Heart left ventricle (tissue), 13 donors: Measurements from ENCODE around the gene SNRPB2.

Experiments
- POLR2A ChIP-seq, 2 donors: fragments of 450-650 bp; IDR thresholded peaks; one replicate each; pipeline ENCODE4 v1.6.1; 2017; ENCODE audit warnings: antibody characterized with exemption in 2 of 2, mild to moderate bottlenecking in 2 of 2, moderate library complexity in 2 of 2
- TF ChIP-seq, protein P1 (sequence below), 12 donors: fragments of 200-600 bp; sonication (generic) in 4 of 12; IDR thresholded peaks; one replicate each; pipeline versions ENCODE4 v1.5.0 to v1.8.0; 2018 to 2022; ENCODE audit warnings: antibody characterized with exemption in 12 of 12, mild to moderate bottlenecking in 5 of 12
- donor health status: ischemic (EF 13 %, LVEDD 7.1; RV severe dilation, severe dysfunction).
- donor health status: DM: no; HTN: yes; CAD: no.
- donor health status: DM: no; HTN: no; CAD: no.
- donor health status: ischemic (EF 25% LVEDD 6.9; RV normal size, moderate dysfunction).
- donor health status: ischemic (EF 25% LVEDD 5.7; RV mildly dilated, moderate dysfunction).
- donor health status: ischemic (EF 35%, LVEDD 5.7; RV mildly dilated, moderate dysfunction).
- donor health status: nonischemic (EF 11% LVEDD 7.7; RV severe dilation, severe dysfunction).
- donor health status: DM: yes; HTN: yes; CAD: no.
- donor health status: PGD.
- donor health status: ischemic (EF 29% LVEDD 5.4; RV normal size, mild dysfunction).
- donor health status: nonischemic (EF 23%, LVEDD 6.1; RV moderate dilation, normal function).

DNA sequence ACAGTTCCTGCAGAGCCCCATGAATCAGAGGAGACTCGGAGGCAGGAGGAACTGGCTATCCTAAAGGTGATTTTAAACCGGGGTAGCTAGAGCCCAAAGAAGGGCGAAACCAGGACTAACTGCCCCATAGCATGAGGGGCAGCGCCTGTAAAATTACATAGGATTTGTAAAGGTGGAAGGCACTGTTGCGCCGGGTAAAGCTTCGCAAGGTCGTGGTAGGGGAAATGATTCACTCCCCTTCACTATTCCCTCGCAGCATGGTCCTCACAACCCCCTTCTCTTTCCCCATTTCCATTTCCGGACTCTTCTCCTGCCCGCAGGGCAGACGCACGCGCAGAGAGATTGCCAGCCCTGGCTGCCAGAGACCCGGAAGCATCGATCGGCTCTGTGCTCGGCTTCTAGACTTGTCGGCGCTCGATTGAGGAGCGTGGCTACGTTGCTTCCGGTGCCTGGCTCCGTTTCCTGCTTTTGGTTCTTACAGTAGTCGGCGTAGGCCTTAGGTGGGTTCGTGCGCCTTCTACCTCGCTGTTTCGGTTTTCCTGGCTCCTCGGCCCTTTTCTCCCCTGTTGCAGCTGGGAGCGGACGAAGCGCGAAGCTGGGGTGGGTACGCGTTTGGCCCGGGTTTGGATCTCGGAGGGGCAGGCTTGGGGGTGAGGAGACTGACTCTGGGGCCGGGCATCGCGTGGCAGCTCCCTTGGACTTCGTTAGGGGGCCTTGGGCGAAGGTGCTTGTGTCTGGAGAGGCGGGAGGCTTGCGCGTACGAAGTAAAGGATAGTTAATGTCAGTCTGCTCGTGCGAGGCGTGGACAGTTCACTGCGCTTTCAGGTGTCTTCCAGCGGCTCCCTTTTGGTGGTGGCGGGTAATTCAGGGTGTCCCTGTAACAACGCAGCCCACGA lies at the start of gene SNRPB2:
- TF ChIP-seq, protein P1, sequence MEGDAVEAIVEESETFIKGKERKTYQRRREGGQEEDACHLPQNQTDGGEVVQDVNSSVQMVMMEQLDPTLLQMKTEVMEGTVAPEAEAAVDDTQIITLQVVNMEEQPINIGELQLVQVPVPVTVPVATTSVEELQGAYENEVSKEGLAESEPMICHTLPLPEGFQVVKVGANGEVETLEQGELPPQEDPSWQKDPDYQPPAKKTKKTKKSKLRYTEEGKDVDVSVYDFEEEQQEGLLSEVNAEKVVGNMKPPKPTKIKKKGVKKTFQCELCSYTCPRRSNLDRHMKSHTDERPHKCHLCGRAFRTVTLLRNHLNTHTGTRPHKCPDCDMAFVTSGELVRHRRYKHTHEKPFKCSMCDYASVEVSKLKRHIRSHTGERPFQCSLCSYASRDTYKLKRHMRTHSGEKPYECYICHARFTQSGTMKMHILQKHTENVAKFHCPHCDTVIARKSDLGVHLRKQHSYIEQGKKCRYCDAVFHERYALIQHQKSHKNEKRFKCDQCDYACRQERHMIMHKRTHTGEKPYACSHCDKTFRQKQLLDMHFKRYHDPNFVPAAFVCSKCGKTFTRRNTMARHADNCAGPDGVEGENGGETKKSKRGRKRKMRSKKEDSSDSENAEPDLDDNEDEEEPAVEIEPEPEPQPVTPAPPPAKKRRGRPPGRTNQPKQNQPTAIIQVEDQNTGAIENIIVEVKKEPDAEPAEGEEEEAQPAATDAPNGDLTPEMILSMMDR (IDR thresholded peaks at IDR 0.05) = peak in 1 of 12 donors; percentile 6
- TF ChIP-seq POLR2A (IDR thresholded peaks at IDR 0.05) = peak in 1 of 2 donors; percentile 76
